DMS114 treated with DMSO at 0.1 percent for 48 hours (cell line): ENCODE results near the gene KCNIP1.

Experiments used
- DNase-seq: peaks from one replicate; lab custom pipeline; 2025; ENCODE audit not compliant: unreplicated experiment; lab: John Stamatoyannopoulos, UW

KCNIP1 gene

DNA sequence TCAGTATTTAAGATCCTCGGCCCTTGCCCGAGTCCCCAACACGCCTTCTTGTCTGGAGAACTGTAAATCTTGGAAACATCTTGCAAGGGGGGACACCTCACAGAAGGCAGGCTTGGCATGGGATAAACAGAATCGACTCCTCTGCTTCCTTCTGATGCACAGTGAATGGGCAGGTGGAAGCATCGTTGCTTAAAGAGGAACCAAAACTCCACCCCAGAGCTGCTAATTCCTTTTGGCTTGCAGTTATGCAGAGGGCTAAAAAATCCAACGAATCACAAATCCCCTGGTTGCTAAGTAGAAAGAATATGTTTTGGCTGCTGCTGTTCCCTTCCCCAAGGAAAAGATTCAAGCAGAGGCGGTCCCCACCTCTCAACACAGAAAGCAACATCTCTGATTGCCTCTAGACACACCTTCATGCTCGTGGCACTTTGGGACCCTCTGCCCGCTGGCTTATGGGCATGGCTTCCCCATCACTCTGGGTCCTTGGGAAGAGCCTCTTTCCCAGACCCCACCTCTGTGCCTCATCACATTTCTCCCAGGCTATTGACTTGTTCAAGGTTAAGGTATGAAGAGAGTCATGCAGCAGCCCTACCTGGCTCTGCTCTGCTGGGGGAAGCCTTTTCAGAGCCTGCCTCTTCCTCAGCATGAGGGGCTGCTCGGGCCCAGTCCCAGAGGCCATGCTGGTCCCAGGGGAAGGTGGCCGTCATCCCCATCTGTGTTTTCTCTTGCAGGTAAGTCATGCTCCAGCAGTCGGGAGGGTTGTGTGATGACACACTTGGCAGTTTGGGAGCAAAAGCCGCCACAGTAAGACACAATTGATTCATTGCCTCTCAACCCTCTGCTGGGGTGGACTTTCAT, 137.1 kb downstream of the KCNIP1 start:
- no peak for DNase-seq

DNA sequence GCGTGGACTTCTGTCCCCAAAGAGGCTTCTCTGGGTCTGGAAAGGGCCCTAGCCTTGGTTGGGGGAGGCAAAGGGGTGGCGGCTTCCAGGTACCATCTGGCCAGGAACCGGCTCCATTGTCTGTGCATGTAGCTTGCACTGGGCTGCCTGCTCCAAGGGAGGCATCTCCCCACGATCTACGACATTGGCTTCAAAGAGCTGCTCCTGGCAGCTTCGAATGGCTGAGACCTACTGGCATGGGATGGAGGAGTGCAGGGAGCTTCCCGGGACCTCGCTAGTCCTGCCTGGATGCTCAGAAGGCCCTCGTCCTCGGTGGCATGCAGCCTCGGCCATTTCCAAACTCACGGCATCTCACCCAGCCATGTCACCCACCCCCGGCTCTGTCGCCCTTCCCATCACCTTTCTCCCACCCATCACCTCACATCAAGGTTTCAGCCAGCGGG, 137.8 kb downstream of the KCNIP1 start:
- no peak for DNase-seq

DNA sequence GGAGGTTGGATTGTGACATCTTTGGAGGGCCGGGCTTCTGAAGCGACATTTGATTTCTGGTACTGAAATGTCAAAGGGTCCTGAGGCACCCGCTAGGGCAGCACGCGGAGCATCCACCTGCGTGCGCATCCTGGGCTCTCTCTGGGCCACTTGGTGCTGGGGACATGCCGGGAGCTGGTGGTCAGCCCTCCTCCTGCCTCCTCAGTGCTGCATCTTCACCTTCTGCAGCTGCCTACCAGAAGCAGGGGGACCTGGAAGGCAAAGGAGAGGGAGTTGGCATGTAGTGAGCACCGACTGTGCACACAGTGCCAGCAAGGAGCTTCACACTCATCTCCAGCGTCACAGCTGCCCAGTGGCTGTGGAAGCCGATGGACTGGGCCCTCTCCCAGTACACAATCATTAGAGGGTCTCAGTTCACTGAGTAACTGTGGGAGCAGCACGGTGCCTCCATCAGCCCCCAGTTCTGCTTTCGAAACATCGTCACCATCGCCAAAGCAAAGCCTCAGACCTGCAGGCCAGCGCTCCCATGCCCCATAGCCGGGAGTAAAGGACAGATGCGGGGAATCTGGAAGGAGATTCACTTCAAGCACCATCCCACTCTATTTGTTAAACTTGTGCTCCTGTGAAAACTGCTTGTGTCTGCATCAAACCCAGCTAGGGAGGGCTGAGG, 138.4 kb downstream of the KCNIP1 start:
- DNase-seq = no peak

DNA sequence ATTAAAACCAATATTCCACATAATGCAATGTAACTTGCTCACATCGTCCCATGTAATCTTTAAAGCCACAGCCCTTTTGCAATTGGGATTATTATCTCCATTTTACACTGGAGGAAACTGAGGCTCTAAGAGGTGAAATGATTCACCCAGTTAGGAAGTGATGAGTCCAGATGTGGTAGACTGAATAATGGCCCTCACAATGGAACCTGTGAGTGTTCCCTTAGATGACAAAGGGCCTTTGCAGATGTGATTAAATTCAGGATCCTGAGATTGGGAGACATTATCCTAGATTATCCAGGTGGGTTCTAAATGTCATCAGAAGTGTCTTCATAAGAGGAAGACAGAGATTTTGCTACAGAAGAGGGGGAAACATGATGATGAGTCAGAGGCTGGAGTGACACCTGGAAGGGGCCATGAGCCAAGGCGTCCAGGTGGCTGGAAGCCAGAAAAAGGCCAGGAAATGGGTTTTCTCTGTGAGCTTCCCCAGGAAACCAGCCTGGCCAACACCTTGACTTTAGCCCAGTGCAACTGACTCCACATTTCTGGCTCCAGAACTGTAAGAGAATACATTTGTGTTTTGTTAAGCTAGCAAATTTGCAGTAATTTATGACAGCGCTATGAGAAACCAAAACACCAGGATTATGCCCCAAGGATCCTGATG, 139.1 kb downstream of the KCNIP1 start:
- no peak for DNase-seq

DNA sequence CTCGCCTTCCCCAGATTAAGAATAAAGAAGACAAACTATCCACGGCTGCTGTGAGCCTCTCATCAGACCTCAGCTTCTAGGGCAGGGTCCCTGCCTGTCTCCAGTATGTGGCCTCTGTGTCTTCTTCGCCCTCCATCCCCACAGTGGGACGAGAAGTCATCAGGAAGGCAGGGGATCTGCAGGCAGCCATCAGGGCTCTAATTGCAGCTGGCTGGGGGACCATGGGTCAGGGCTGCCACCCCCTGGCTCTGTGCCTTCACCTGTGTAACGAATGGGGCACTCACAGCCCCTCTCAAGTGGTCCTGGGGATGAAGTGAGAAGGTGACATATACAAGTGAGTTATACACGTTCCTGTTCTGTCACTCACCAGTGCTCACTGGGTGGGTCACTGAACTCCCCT, 139.8 kb downstream of the KCNIP1 start:
- DNase-seq = no peak

DNA sequence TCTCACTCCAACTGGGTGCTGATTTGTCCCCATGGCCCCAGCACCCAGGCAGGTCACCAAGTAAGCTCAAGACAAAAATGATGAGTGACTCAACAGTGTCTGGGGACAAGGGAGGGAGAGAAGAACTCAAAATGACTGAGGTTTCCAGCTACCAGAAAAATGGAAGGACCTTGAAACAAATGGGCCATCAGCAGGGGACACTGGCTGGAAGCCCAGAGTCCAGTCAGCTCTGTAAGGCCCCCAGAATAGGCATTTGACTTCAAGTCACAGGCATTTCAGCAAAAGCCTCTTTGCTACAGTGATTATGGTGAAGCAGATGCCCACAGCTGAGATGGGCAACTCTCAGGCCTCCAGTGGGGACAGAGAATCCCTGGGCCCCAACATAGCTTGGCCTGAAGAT, 140.7 kb downstream of the KCNIP1 start:
- DNase-seq = no peak

DNA sequence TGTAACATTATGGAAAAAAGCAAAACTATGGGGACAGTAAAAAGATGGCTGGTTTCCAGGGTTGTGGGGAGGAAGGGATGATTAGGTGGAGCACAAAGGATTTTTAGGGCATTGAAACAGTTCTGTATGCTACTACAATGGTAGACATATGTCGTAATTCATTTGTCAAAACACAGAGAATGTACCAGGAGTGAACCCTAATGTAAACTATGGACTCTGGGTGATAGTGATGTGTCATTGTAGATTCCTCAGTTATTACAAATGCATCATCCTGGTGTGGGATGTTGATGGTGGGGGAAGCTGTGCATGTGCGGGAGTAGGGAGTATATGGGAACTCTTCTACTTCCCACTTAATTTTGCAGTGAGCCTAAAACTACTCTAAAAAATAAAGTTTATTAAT, 144.7 kb downstream of the KCNIP1 start:
- DNase-seq = no peak

DNA sequence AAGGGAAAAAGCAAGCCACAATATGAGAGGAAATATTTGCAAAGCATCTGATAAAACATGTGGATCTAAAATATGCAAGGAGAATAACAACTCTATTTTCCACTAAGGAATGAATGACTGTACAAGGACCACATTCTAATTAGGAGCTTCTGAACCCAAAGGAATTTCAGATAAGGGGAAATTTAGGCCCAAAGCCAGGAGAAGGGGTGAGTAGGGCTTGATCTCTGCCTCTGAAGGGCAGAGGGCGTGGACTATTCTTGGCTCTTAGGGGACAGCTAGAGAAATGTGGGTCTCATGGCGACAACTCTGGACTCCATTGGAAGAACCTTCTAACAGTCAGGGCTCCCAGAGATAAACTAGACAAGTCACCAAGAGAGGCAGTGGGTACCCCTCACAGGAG, 147.0 kb downstream of the KCNIP1 start:
- no peak for DNase-seq

DNA sequence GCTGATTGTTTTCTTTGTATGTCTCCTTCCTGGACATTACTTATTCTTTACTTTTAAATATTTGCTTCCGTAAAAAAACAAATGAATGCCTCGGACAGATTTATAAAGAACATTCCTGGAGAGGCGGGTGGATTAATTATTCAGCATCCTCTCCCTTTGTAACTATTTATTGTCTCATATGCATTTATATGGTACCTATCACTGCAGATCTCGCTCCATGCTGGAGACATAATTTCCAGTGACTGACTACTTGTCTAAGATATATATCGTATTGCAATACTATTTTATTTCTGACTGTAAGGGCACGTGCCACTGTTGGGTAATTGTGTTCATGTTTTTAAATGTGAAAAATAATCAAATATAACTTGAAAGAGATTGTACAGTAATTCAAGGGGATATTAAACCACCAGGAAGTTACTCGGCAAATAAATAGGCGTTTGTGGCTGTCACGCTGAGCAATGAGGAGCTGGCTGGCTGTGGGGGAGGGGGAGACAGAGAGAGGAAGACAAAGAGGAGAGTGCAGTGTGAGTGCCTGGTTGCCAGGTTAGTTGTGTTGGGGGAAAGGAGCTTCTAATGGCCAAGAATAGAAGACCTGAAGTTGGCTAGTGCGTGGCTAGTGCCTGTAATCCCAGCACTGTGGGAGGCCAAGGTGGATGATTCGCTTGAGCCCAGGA, 147.9 kb downstream of the KCNIP1 start:
- no peak for DNase-seq

DNA sequence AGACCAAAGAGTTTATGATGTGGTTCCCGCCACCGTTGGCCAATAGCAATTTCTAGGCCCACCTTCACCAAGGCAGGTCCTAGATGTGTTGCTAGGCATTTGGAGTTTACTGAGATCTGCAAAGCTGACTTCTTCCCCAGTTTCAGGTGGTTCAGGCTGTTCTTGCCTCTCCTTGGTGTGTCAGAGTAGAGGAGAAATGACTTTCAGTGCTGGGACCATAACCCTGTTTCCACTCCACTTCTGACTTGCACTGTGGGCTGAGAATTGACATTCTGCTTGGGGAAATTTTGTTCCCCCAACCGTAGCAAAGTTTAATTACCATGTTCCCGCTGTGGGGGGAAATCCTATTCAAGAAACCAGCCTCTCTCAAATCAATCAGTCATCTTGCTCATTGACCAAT, 151.7 kb downstream of the KCNIP1 start:
- DNase-seq = no peak

DNA sequence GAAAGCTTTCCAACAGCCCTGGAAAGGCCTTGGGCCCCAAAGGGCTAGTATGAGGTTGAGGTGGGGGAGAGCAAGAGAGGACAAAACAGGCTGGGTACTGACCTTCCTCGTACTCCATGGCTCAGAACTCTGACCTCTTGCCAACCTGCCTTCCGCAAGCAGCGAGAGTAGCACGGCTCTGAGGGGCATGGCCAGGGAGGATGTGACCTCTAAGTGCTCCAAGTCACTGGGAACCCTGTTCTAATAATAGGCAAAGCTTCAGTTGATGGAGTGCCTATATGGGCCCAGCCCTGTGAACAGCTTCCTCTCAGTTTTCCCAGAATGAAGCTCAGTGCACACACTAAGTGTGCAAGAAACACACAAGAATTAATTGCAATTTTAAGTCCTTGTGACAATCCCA, 152.1 kb downstream of the KCNIP1 start:
- no peak for DNase-seq

DNA sequence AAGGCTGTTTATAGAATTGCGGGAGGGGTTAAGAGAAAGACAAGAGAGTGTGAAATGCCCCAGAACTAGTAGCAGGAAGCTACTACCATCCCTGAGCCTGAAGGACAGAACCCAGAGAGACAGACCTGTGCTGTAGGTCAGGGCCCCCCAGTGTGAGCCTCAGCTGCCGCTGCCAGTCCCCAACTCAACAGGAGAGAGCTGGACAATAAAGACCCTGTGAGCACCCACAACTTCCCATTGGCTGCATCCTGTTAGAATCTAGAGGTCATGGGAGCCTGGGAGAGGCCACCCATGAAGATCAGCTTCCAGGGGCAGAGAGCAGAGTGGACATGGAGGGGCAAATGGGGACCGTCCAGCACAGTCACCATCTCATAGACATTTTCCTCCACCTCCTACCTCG, 152.5 kb downstream of the KCNIP1 start:
- DNase-seq = no peak

DNA sequence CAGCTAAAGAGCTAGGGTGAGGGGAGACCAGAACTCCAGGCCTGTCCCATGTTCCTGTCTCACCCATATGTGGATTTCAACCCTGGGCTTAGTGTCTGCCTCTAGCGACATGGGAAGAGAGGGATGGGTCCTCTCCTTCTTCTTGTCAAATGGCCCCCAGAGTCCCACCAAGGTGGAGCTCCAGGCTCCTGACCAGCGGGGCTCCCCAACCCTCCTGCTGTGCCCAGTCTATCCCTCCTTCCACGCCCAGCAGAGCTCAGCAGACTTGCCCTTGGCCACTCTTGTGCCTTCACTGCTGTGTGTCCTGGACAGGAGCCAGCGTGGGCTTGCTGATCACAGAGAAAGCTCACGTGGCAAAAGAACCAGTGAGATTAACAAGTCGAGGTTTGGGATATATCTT, 156.7 kb downstream of the KCNIP1 start:
- DNase-seq = no peak

DNA sequence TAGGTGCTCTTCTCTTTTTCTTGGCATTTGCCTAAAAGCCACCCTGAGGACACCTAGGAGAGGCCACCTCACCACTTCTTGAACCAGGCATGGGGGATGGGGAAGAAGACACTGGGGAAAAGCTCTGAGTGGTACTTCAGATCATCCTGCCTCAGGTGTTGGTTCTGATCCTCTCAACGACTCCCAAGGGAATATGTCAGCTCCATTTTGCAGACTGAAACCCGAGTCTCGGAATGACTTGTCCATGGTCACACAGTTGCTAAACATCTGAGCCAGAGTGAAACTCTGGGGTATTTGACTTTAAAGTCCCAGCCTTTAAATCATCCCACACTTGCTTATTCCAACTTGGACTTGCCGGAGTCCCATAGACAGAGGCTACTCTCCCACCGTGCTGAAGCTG, 159.1 kb downstream of the KCNIP1 start:
- DNase-seq = no peak

DNA sequence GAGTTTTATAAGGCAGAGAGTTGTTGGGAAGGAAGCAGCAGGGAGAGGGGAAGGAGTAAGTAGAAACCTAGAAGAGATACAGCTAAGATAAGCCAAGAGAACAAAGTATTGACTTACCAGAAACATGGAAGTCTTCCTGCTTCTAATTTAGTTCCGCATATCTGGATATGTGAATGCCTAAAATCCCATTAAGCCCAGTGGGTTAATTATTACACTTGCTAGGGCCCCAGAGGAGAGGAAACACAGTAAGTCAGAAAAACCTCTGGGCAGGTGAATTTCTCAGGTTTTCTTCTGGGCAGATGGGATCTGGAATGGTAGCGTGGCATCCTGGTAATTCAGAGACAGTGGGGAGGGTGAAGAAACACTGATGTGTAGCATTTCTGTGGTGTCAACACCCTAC, 175.0 kb downstream of the KCNIP1 start:
- DNase-seq = no peak

DNA sequence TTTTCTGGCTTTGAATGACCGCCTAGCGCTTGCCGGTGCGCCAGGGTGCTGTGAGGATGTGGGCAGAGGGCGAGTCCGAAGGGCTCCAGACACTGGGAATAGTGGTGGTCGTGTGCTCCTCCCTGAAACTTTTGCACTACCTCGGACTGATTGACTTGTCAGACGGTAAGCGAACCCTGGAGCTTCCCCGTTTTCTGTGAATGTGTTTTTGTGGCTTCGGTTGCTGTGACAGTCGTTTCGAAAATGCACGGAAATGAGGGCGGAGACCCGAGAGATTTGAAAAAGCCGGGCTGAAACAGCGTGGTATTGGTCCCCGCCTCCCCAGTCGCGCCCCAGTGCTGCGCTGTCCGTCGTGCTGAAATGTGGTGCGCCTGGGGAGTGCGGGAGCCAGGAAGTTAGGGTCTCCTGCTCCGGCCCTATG, 177.2 kb downstream of the KCNIP1 start:
- no peak for DNase-seq

DNA sequence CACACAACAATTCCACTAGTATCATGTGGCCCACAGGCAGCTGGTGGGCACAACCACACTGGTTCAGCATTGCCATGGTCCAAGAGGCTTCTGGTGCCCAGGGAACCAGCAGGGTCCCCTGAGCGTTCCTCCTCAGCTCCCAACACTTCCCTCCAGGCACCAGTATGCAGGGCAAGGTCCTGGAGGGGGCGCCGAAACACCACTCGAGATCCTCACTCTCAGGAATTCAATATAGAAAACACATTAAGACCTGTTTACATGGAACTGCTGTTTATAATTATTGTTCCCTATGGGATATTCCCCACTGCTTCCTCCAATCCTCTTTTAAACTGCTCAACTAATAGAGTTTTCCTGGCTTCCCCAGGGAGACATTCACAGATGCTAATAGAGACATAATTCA, 187.8 kb downstream of the KCNIP1 start:
- DNase-seq = no peak

DNA sequence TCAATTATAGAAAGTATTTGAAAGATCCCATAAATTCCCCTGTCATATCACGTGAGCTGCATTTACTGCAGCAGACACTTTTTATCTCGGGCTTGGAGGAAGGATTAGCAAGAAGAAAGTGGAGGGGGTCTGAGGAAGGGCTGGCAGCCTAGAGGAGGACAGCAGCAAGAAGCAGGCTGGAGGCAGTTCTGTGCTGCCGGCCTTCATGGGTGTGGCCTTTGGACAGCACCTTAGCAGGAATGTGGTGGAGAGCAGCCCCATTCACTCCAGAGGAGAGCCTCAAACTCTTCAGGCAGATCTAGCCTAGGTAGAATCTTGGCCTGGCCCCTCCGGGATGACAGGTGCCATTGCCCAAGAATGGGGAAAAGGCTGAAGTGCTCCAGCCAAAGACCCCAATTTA, 189.9 kb downstream of the KCNIP1 start:
- no peak for DNase-seq

DNA sequence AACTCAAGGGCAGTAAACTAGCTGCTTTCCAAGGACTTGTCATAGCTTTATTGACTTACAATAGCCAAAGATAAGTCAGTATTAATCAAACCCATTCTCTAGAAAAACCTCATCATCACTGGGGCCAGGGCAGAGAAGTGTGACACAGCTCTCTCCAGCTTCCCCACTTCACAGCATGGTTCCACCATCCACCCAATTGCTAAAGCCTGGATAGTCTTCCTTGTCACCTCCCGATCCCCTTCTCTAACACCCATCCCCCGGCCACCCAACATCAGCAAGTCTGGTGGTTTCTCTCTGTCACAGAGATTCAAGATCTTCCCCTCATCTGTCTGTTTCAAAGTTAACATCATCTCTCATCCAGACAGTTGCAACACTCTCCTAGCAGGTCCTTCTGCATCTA, 191.1 kb downstream of the KCNIP1 start:
- DNase-seq = no peak

DNA sequence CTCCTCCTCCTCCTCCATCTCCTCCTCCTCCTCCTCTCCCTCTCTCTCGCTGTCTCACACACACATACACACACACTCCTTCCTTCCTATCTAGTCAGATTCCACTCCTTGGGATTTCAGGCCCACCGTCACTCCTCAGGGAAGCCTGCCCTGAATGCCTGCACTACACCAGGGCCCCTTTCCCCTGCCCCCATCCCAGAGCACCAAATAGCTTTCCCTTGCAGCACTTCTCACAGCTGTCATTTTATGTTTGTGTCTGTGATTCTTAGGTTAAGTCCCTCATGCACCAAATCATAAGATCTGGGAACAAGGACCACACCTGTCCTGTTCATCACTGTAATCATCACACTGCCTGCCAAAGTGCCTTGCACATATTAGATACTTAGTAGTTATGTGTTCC, 193.2 kb downstream of the KCNIP1 start:
- no peak for DNase-seq

DNA sequence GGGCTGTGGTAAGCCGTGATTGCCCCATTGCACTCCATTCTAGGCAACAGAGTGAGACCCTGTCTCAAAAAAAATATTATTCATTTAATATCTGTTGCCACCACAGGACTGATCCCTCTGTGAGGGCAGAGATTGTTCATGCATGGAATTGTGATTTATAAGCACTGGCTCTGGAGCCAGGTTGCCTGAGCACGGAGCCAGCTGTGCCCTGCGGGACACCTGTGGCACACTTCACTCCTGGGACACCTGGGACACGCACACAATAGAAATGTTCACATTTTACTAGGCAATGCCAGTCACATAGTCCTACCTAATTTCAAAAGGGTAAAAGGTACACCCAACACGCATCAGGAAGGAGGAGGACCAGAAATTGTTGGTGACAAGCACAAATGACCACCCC, 196.7 kb downstream of the KCNIP1 start:
- no peak for DNase-seq

DNA sequence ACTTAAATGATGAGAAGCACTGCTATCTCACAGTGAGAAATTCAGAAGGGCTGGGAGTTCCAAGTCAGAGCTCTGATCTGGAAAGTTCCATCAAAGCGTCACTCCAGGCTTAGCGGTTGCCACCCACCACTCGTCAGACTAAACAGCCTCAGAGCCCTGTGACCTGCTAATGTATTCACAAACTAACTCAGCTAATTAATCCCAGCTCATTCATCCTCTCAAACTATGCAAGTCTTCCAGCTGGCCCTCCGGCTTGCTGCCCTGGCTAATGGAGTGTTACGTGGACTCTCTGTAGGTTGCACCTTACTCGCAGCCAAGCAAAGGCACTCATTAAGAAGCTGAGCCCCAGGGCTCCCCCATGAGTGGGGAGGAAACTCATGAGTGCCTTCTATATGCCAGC, 197.5 kb downstream of the KCNIP1 start:
- no peak for DNase-seq
